ENCODE results near the gene ELFN1.

Gene ELFN1

GRCh38 chr7:1669064-1669951, 769 bp upstream of the ELFN1 start:
- peaks cover 27% of the 10 kb centered on the region for H3K27me3 Mint-ChIP-seq (ENCODE audit: low read depth)
- peaks cover 15% of the 10 kb centered on the region for H3K4me1 Mint-ChIP-seq
- H3K36me3 Mint-ChIP-seq (ENCODE audit: low read depth), result no peaks in the 10 kb centered on the region
- peak overlapping the region; percentile 79 to 81 (median 80) for H3K4me3 Mint-ChIP-seq
- no peaks in the 10 kb centered on the region for H3K9me3 Mint-ChIP-seq
- peak overlapping the region; percentile 43 to 85 (median 65) for H3K27ac Mint-ChIP-seq
- TF ChIP-seq, protein P1, sequence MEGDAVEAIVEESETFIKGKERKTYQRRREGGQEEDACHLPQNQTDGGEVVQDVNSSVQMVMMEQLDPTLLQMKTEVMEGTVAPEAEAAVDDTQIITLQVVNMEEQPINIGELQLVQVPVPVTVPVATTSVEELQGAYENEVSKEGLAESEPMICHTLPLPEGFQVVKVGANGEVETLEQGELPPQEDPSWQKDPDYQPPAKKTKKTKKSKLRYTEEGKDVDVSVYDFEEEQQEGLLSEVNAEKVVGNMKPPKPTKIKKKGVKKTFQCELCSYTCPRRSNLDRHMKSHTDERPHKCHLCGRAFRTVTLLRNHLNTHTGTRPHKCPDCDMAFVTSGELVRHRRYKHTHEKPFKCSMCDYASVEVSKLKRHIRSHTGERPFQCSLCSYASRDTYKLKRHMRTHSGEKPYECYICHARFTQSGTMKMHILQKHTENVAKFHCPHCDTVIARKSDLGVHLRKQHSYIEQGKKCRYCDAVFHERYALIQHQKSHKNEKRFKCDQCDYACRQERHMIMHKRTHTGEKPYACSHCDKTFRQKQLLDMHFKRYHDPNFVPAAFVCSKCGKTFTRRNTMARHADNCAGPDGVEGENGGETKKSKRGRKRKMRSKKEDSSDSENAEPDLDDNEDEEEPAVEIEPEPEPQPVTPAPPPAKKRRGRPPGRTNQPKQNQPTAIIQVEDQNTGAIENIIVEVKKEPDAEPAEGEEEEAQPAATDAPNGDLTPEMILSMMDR (IDR thresholded peaks at IDR 0.05; ENCODE audit: unreplicated experiment in 3 of 3), result no peak

DNA sequence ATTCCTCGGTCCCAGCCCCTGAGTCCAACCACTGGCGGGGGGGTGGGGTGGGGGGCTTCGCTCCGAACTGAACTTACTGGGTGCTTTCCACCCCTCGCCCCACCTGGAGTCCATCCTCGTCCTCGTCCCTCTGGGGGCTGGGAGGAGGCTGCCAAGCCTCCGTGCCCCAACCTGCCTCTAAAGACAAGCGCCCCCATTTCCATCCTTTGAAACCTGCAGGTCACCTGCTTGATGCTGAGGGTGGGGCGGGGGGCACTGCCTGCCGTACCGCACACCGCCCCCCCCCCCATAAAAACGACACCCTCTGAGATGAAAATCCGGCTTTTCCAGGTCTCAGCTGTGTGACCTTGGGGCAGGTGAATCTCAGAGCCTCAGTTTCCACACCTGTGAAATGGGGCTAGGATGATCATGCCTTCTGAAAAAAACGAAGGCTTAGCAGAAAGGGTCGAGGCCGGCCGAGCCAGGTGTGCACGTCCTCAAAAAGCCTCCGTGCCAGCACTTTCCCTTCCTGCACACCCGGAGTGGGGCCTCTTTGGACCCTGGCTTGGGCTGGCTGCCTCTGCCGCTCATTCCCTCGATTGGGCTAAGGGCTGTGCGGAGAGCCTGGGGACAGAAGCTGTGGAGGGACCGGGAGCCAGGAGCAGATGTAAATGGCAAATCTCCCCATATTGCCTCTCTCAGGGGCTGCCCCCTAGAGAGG, 967 bp downstream of the ELFN1 start:
- Mint-ChIP-seq H3K36me3 (ENCODE audit: low read depth) (no peaks in the 10 kb centered on the region), H3K27me3 (ENCODE audit: low read depth) (peaks cover 29% of the 10 kb centered on the region), H3K4me1 (peaks cover 15% of the 10 kb centered on the region)

DNA sequence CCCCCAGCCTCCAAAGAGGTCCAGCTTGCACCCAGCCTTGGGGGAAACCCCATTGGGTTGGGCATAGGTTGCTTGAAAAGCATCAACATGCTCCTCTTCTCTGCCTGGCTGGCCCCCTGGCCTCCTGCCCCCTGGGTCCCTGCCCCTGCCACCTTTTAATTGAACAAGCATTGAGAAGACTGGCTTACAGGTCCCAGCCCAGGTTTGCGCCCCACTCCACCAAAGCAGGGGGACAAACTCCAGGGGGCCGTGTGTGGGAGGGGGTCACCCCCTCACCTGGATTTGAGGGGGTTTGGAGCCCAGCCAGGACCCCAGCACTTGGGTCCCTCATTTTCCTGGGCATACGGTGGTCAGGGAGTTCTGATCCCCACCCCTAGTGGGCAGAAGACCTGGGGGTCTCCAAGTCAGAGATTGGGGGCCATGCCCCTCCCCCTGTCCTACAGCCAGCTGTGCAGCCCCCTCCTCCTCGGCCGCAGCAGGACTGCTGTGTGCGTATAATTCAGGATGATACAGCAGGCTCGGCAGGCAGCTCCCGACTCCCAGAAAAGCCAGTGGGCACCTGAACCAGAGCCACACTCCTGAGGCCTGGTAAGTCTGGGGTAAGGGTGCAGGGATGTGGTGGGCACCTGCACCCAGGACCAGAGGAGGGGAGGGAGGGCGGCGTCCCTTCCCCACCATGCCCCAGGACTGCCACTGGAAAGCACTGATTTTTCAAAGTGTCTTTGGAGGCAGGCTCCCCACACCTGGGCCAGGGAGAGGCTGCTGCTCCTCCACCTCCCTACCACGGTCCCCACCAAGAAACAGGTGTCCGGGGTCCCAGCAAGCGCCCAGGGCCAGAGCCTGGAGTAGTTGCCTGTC, 1.7 kb downstream of the ELFN1 start:
- peaks cover 18% of the 10 kb centered on the region for H3K4me1 Mint-ChIP-seq
- no peaks in the 10 kb centered on the region for H3K36me3 Mint-ChIP-seq (ENCODE audit: low read depth)
- no peaks in the 10 kb centered on the region for H3K9me3 Mint-ChIP-seq
- peak overlapping the region; percentile 75 to 78 (median 77) for H3K4me3 Mint-ChIP-seq
- peaks cover 37% of the 10 kb centered on the region for H3K27me3 Mint-ChIP-seq (ENCODE audit: low read depth)
- TF ChIP-seq, protein P1 (IDR thresholded peaks at IDR 0.05; ENCODE audit: unreplicated experiment in 3 of 3), result no peak
- peak overlapping the region in 1 of 3 experiments; percentile 48 for H3K27ac Mint-ChIP-seq

More for the DNA sequence above, 967 bp downstream of the ELFN1 start:
- no peaks in the 10 kb centered on the region for H3K9me3 Mint-ChIP-seq
- no peak overlapping the region for H3K27ac Mint-ChIP-seq
- TF ChIP-seq, protein P1 (IDR thresholded peaks at IDR 0.05; ENCODE audit: unreplicated experiment in 3 of 3), result no peak
- H3K4me3 Mint-ChIP-seq, result peak overlapping the region; percentile 75 to 78 (median 77)

GRCh38 chr7:1672851-1673486, 2.9 kb downstream of the ELFN1 start:
- H3K36me3 Mint-ChIP-seq (ENCODE audit: low read depth), result no peaks in the 10 kb centered on the region
- H3K9me3 Mint-ChIP-seq, result no peaks in the 10 kb centered on the region
- H3K4me3 Mint-ChIP-seq, result peak overlapping the region; percentile 32 to 77 (median 59)
- peaks cover 37% of the 10 kb centered on the region for H3K27me3 Mint-ChIP-seq (ENCODE audit: low read depth)
- TF ChIP-seq, protein P1 (IDR thresholded peaks at IDR 0.05; ENCODE audit: unreplicated experiment in 3 of 3), result no peak
- peaks cover 20% of the 10 kb centered on the region for H3K4me1 Mint-ChIP-seq
- peak overlapping the region in 1 of 3 experiments; percentile 48 for H3K27ac Mint-ChIP-seq

DNA sequence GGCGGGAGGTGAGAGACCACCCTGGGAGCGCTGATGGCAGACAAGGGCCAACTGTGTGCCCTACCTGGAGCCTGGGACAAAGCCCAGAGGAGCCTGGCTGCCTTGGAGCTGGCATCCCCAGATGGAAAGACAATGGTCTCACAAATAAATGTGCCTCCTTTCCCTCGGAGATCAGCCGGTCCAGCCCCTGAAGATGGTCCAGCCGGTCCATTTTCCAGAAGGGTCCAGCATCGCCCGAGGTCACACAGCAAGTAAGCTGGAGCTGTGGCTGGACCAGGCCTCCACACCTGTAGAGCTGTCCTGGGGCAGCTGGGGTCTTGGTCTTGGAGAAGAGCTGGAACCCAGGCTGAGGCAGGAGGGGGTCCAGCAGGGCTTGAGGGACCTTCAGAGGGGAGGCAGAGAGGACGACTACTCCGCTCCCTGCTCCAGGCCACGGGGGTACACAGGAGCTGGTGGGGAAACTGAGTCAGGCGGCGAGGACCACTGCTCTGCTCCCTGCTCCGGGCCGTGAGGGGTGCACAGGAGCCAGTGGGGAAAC, 3.6 kb downstream of the ELFN1 start:
- Mint-ChIP-seq H3K36me3 (ENCODE audit: low read depth) (no peaks in the 10 kb centered on the region), H3K4me3 (no peak overlapping the region), H3K27ac (no peak overlapping the region), H3K27me3 (ENCODE audit: low read depth) (peaks cover 31% of the 10 kb centered on the region), H3K9me3 (no peaks in the 10 kb centered on the region), H3K4me1 (peaks cover 20% of the 10 kb centered on the region)
- TF ChIP-seq, protein P1 (IDR thresholded peaks at IDR 0.05; ENCODE audit: unreplicated experiment in 3 of 3), result no peak

Data from nephron (organoid).